VCaP (cell line): Measurements from ENCODE around the gene RHBG.

ENCODE experiments used
- H3K27ac ChIP-seq: fragments of 450-650 bp; 2 replicates; pipeline ENCODE4 v1.5.1; 2017
- TF ChIP-seq, protein P1 (sequence below): fragments of 450-650 bp; conservative IDR thresholded peaks from 2 replicates; pipeline ENCODE4 v1.5.1; 2017; ENCODE audit warnings: mild to moderate bottlenecking, moderate library complexity

Gene RHBG

DNA sequence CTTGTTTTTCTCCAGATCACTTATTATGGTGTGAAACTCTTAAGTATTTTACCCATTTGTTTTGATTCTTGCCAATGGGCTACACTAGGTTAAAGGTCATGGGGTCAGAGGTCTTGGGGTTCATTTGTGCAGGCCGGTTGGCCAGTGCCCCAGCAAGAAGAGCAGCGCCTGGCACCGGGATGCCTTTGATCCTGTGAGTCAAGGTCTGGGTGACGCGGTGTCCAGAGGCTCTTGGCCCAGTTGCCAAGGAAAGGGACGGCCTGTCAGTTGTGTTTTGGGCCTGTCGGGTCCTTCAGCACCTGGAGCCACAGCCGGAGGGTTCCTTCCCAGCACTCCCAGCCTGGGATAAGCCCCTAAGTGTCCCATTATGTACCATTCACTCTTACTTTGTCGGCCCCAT lies 25.1 kb downstream of the RHBG start:
- TF ChIP-seq, protein P1, sequence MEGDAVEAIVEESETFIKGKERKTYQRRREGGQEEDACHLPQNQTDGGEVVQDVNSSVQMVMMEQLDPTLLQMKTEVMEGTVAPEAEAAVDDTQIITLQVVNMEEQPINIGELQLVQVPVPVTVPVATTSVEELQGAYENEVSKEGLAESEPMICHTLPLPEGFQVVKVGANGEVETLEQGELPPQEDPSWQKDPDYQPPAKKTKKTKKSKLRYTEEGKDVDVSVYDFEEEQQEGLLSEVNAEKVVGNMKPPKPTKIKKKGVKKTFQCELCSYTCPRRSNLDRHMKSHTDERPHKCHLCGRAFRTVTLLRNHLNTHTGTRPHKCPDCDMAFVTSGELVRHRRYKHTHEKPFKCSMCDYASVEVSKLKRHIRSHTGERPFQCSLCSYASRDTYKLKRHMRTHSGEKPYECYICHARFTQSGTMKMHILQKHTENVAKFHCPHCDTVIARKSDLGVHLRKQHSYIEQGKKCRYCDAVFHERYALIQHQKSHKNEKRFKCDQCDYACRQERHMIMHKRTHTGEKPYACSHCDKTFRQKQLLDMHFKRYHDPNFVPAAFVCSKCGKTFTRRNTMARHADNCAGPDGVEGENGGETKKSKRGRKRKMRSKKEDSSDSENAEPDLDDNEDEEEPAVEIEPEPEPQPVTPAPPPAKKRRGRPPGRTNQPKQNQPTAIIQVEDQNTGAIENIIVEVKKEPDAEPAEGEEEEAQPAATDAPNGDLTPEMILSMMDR: no peak

DNA sequence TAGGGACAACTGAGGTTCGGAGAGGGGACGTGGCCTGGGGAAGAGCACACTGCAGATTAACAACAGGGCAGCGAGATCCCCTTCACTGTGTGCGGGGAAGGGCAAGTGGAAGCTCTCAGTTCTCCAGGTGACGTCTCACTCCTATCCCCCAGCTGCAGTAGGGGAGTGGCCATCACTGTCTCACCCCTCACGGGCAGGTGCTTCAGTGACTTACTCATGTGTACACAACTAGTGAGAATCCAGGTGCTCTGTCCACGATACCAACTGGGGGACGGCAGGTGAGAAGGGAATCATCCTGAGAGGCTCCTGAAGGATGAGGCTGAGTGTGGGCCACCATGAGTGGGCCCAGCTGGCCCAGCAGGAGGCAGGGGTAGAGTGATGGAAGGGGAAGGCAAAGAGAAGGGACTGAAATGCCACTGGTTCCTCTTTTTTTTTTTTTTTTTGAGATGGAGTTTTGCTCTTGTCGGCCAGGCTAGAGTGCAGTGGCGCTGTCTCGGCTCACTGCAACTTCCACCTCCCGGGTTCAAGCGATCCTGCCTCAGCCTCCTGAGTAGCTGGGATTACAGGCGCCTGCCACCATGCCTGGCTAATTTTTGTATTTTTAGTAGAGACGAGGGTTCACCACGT lies 25.9 kb downstream of the RHBG start:
- TF ChIP-seq, protein P1: no peak

More for the DNA sequence above, 25.1 kb downstream of the RHBG start:
- no peak overlapping the region for H3K27ac ChIP-seq

DNA sequence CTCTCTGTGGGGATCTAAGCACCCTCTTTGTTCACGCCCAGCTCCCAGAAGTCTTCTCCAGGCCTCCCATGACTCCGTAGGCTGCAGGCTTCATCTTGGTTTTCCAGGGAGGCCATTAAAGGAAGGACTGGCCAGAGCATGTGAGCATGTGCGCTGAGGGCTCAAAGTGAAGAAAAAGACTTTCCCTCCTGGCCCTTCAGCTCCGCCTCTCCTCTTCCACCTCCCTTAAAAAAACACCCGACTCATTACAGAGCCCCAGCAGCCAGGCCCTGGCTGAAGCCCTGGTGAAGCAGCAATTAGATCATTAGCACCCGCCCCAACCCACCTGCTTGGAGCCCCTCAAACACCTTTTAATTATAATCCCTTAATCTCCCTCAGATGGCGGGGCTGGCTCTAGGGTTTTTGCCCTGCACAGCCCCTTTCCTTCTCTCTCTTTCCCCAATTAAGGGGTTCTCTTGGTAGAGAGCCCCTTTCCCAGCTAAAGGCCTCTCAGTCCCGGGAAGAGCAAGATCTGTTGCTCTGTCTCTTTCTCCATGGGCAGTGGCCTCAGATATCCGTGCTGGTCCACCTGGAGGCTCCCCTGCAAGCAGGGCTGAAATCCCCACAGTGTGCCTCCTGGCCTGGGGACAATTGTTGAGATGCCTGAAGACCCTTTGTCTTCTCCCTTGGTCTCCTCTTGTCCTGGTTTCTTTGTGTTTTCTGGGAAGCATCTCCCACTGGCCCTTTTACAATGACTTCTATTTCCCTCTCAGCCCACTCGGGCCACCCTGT lies 30.5 kb downstream of the RHBG start:
- TF ChIP-seq, protein P1: no peak
- H3K27ac ChIP-seq: no peak overlapping the region

More for the DNA sequence above, 25.9 kb downstream of the RHBG start:
- H3K27ac ChIP-seq: no peak overlapping the region

DNA sequence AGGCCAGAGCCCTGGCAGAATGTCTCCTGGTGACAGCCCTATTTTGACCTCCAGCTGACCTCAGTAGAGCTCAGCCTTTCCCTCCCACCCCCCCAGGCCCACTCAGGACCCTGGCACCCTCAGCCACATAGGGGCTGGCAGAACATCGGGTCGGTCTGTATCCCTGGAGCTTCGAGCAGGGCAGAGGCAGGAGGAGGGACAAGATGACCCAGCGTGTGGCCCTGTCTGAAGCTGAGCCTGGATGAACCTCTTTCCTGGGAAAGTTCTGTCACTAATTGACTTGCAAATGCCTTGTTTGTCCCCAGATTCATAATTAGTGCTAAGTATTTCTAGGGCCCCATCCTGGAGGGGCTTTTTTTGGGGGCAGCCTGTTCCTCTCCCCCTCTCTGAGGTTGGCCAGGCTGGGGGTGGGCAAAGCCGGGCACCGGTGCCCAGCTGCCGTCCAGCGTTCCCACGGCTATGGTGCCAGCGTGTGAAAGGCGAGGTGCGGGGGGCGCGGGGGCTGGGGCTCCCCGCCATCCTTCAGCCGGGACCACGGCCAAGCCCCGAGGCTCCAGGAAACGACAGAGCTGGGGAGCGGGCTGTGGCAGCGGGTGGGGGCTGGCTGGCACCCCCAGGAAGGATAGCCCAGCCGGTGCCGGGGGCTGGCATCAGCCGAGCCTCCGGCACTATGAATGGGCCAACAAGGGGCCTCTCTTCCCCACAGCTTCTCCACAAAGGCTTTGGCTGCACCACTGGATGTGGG lies 31.4 kb downstream of the RHBG start:
- no peak overlapping the region for H3K27ac ChIP-seq
- TF ChIP-seq, protein P1: no peak

DNA sequence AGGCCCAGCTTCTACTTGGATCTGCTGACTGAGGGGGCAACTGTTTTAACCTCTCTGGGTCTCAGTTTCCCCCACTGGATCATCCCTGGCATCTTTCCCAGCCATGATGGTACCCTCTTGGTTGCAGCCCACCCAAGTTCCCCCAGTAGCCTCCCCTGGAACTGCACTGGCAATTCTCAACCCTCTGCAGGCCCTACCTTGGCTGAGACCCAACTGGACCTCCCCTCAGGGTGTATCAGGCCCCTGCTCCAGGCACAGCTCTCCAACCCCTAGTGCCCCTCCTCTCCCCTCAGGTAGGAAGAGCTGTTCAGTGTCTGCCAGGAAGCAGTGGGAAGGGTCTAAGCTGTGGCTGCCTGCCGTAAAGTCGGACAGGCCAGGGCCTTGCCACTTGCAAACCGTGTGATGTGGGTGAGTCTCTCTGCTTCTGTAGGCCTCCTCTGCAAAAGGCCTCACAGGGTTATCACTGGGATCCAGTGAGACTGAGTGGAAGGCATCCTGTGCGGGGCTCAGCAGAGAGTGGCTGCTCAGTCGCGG lies 32.1 kb downstream of the RHBG start:
- TF ChIP-seq, protein P1: no peak
- H3K27ac ChIP-seq: no peak overlapping the region

DNA sequence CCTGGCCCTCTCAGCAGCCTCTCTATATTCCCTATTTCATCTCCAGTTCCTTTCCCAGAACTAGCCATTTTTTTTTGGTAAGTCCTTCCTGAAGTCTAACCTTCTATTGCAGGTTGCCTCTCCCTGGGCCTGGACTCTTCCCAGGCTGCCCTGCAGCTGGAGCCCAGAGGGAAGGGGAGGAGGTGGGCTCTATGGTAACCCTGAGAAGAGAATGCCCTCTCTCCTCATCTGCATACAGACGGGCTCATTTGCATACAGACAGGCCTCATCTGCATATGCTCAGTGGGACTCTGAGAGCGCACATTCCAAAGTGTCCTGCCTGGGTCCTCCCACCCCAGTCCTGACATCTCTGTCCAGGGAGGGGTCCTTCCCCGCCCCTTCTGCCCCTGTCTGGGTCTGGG lies 32.7 kb downstream of the RHBG start:
- TF ChIP-seq, protein P1: no peak
- no peak overlapping the region for H3K27ac ChIP-seq

DNA sequence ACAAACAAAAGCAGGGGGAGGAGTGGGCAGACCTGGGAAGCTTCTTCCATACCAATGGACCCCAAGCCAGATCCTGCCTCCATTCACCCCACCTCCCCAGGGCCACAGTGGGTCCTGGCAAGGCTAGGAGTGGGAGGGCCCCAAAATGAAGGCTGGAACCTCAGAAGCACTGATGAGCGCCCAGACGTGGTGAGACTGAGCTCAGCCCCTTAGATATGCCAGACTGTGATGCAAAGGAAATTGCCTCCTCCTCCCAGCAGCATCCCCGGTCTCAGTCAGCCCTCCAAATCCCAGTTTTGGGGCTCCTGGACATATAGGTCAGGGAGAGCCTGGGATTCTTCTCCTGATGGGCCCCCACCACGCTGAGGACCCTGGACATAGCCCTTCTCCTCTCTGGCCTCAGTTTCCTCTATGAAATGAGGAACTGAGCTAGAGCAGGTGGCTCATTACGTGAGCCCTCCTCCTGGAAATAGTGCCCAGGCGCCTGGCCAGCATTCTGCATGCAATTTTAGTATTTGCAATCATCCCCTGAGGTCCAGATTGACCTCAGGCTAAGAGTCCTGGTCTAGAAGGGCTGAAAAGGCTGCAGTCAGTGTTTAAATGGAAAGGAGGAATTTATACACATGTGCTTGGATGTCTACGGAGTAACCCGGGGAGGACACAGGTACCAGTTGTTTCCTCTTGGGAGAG lies 33.5 kb downstream of the RHBG start:
- no peak overlapping the region for H3K27ac ChIP-seq
- TF ChIP-seq, protein P1: no peak
